PFSK-1 (cell line): ENCODE data around the gene RANBP17.

Experiments used
- FOXP2 ChIP-seq: optimal IDR thresholded peaks from 2 replicates; pipeline ENCODE3; 2011; ENCODE audit warnings: borderline replicate concordance, control low read depth, inconsistent platforms; ENCODE audit not compliant: insufficient read depth; ENCODE audit errors: extremely low read length, extremely low read depth
- POLR2AphosphoS5 ChIP-seq: IDR thresholded peaks from 2 replicates; pipeline ENCODE4 v1.6.1; 2012; ENCODE audit warnings: low read depth, mild to moderate bottlenecking, control low read depth, low read length, moderate library complexity
- REST ChIP-seq, 2 experiments: IDR thresholded peaks; 2 replicates each; pipeline versions ENCODE4 v1.6.1 to v1.8.0; 2011 to 2012; ENCODE audit warnings: low read depth in 2 of 2, low read length in 2 of 2, control low read depth in 1 of 2, inconsistent platforms in 1 of 2, mild to moderate bottlenecking in 1 of 2, moderate library complexity in 1 of 2; ENCODE audit not compliant: insufficient read depth in 1 of 2
- SIN3A ChIP-seq: IDR thresholded peaks from 2 replicates; pipeline ENCODE4 v1.6.1; 2012; ENCODE audit warnings: mild to moderate bottlenecking, low read length, moderate library complexity, borderline replicate concordance; ENCODE audit not compliant: insufficient read depth
- TAF1 ChIP-seq: IDR thresholded peaks from 2 replicates; pipeline ENCODE4 v1.6.1; 2012; ENCODE audit warnings: low read length, control low read depth, borderline replicate concordance; ENCODE audit not compliant: insufficient read depth

The RANBP17 gene

GRCh38 chr5:171251519-171251918, 389.7 kb downstream of the RANBP17 start:
- no peak for TF ChIP-seq FOXP2
- no peak for TF ChIP-seq POLR2AphosphoS5
- no peak for TF ChIP-seq TAF1
- TF ChIP-seq REST (IDR thresholded peaks at IDR 0.05; ENCODE audit: insufficient read depth in 1 of 2, low read depth in 2 of 2, low read length in 2 of 2) = no peak
- no peak for TF ChIP-seq SIN3A

- no peak for TF ChIP-seq TAF1
- TF ChIP-seq POLR2AphosphoS5 = no peak
- TF ChIP-seq SIN3A = no peak
- TF ChIP-seq FOXP2 = no peak
- no peak for TF ChIP-seq REST (IDR thresholded peaks at IDR 0.05; ENCODE audit: insufficient read depth in 1 of 2, low read depth in 2 of 2, low read length in 2 of 2)
Measured at GRCh38 chr5:171252674-171253073, 390.9 kb downstream of the RANBP17 start.

- TF ChIP-seq REST (IDR thresholded peaks at IDR 0.05; ENCODE audit: insufficient read depth in 1 of 2, low read depth in 2 of 2, low read length in 2 of 2) (no peak), TAF1 (no peak), SIN3A (no peak), POLR2AphosphoS5 (no peak), FOXP2 (no peak)
Measured at GRCh38 chr5:171258737-171259415, 397.1 kb downstream of the RANBP17 start.

- no peak for TF ChIP-seq SIN3A
- TF ChIP-seq TAF1 = no peak
- TF ChIP-seq FOXP2 = no peak
- no peak for TF ChIP-seq REST (IDR thresholded peaks at IDR 0.05; ENCODE audit: insufficient read depth in 1 of 2, low read depth in 2 of 2, low read length in 2 of 2)
- TF ChIP-seq POLR2AphosphoS5 = no peak
Measured at GRCh38 chr5:171261361-171261760, 399.5 kb downstream of the RANBP17 start.

- no peak for TF ChIP-seq FOXP2
- no peak for TF ChIP-seq POLR2AphosphoS5
- TF ChIP-seq REST (IDR thresholded peaks at IDR 0.05; ENCODE audit: insufficient read depth in 1 of 2, low read depth in 2 of 2, low read length in 2 of 2) = no peak
- TF ChIP-seq SIN3A = no peak
- no peak for TF ChIP-seq TAF1
Measured at GRCh38 chr5:171261904-171262303, 400.1 kb downstream of the RANBP17 start.
